Measurements from ENCODE around the gene NPAS1. TPM values are rescaled to one million over a fixed set of nuclear protein-coding genes. Genes with fewer than 3 reads are reported as not detected.

The NPAS1 gene
- total RNA-seq, 2 experiments from 2014 or later = 1.1 to 2.1 TPM

DNA sequence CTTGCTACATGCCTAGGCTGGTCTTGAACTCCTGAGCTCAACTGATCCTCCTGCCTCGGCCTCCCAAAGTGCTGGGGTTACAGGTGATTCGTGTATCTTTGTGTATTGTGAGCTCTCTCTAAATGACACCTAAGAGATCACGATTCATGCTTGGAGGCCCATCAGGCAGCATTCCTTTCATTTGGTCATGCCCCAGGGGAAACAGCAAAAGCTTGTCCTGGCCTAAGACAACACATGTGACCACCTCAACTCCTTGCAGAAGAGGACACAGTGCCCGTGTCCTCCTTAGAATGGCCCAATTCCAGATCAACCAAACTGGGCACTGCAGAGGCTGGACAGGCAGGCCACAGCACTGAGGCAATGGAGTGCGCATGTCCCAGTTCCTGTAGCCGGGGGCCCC lies 61.5 kb downstream of the NPAS1 start:
- Mint-ChIP-seq H3K36me3 (ENCODE audit: low read depth) (peaks cover 88% of the 10 kb centered on the region), H3K4me3 (no peak overlapping the region), H3K9me3 (no peaks in the 10 kb centered on the region), H3K4me1 (ENCODE audit: low read depth) (no peaks in the 10 kb centered on the region), H3K27me3 (no peaks in the 10 kb centered on the region), H3K27ac (no peak overlapping the region)
- Histone ChIP-seq H3K4me3 (ENCODE audit: low read length) (no peak overlapping the region), H3K9me3 (ENCODE audit: control insufficient read depth in 1 of 2, insufficient read depth in 1 of 2, low read length in 2 of 2) (no peaks in the 10 kb centered on the region), H3K36me3 (ENCODE audit: insufficient read depth, low read length) (peaks cover 72% of the 10 kb centered on the region), H3K27ac (ENCODE audit: low read depth in 1 of 2, low read length in 2 of 2) (no peak overlapping the region), H3K27me3 (ENCODE audit: control insufficient read depth in 1 of 2, insufficient read depth in 2 of 2, low read length in 2 of 2) (no peaks in the 10 kb centered on the region), H3K4me1 (ENCODE audit: insufficient read depth, low read length) (no peaks in the 10 kb centered on the region)
- intact Hi-C loops (cut with DNase I, micrococcal nuclease) = no loop called here
- ChIA-PET CTCF (interaction anchor here (1.0 kb wide), 1 partner anchor 45 kb away, joined by 3 read pairs; no protein-coding TSS in a partner anchor), POLR2A (interaction anchor here (1.2 to 1.5 kb wide), 2 partner anchors 29 to 33 kb away, joined by 3 to 8 read pairs; partner anchors contain the start of gene ZC3H4)
- TF ChIP-seq, protein P1, sequence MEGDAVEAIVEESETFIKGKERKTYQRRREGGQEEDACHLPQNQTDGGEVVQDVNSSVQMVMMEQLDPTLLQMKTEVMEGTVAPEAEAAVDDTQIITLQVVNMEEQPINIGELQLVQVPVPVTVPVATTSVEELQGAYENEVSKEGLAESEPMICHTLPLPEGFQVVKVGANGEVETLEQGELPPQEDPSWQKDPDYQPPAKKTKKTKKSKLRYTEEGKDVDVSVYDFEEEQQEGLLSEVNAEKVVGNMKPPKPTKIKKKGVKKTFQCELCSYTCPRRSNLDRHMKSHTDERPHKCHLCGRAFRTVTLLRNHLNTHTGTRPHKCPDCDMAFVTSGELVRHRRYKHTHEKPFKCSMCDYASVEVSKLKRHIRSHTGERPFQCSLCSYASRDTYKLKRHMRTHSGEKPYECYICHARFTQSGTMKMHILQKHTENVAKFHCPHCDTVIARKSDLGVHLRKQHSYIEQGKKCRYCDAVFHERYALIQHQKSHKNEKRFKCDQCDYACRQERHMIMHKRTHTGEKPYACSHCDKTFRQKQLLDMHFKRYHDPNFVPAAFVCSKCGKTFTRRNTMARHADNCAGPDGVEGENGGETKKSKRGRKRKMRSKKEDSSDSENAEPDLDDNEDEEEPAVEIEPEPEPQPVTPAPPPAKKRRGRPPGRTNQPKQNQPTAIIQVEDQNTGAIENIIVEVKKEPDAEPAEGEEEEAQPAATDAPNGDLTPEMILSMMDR (IDR thresholded peaks at IDR 0.05) = no peak
- ATAC-seq (ENCODE audit: poor library complexity) (no peak), DNase-seq (no peak)

- H3K36me3 Mint-ChIP-seq (ENCODE audit: low read depth) = peaks cover 91% of the 10 kb centered on the region
- H3K4me3 Mint-ChIP-seq = no peak overlapping the region
- H3K27ac Mint-ChIP-seq = no peak overlapping the region
- ChIA-PET POLR2A (no interaction called here), CTCF (interaction anchor here (1.4 kb wide), 1 partner anchor 162 kb away, joined by 4 read pairs; no protein-coding TSS in a partner anchor)
- no peaks in the 10 kb centered on the region for H3K9me3 Mint-ChIP-seq
- DNase-seq = no peak
- intact Hi-C loops (cut with DNase I, micrococcal nuclease) = no loop called here
- Histone ChIP-seq H3K4me3 (ENCODE audit: low read length) (no peak overlapping the region), H3K27me3 (ENCODE audit: control insufficient read depth in 1 of 2, insufficient read depth in 2 of 2, low read length in 2 of 2) (no peaks in the 10 kb centered on the region), H3K9me3 (ENCODE audit: control insufficient read depth in 1 of 2, insufficient read depth in 1 of 2, low read length in 2 of 2) (no peaks in the 10 kb centered on the region), H3K4me1 (ENCODE audit: insufficient read depth, low read length) (no peaks in the 10 kb centered on the region), H3K36me3 (ENCODE audit: insufficient read depth, low read length) (peaks cover 80% of the 10 kb centered on the region), H3K27ac (ENCODE audit: low read depth in 1 of 2, low read length in 2 of 2) (no peak overlapping the region)
- no peaks in the 10 kb centered on the region for H3K27me3 Mint-ChIP-seq
- TF ChIP-seq, protein P1 (IDR thresholded peaks at IDR 0.05) = no peak
- no peaks in the 10 kb centered on the region for H3K4me1 Mint-ChIP-seq (ENCODE audit: low read depth)
- ATAC-seq (ENCODE audit: poor library complexity) = no peak
Measured at GRCh38 chr19:47082493-47082892, 62.9 kb downstream of the NPAS1 start.

GRCh38 chr19:47084879-47085439 lies 65.3 kb downstream of the NPAS1 start:
- Histone ChIP-seq H3K27me3 (ENCODE audit: control insufficient read depth in 1 of 2, insufficient read depth in 2 of 2, low read length in 2 of 2) (no peaks in the 10 kb centered on the region), H3K36me3 (ENCODE audit: insufficient read depth, low read length) (peaks cover 93% of the 10 kb centered on the region), H3K27ac (ENCODE audit: low read depth in 1 of 2, low read length in 2 of 2) (no peak overlapping the region), H3K4me1 (ENCODE audit: insufficient read depth, low read length) (no peaks in the 10 kb centered on the region), H3K4me3 (ENCODE audit: low read length) (no peak overlapping the region), H3K9me3 (ENCODE audit: control insufficient read depth in 1 of 2, insufficient read depth in 1 of 2, low read length in 2 of 2) (no peaks in the 10 kb centered on the region)
- ATAC-seq (ENCODE audit: poor library complexity) = no peak
- Mint-ChIP-seq H3K4me3 (no peak overlapping the region), H3K27me3 (no peaks in the 10 kb centered on the region), H3K36me3 (ENCODE audit: low read depth) (peaks cover 86% of the 10 kb centered on the region), H3K27ac (no peak overlapping the region), H3K4me1 (ENCODE audit: low read depth) (no peaks in the 10 kb centered on the region), H3K9me3 (no peaks in the 10 kb centered on the region)
- intact Hi-C loops (cut with DNase I, micrococcal nuclease) = no loop called here
- POLR2A ChIA-PET = interaction anchor here (1.0 kb wide), 1 partner anchor 28 kb away, joined by 6 read pairs; the partner anchor contains the start of gene ZC3H4
- DNase-seq = no peak
- CTCF ChIA-PET = no interaction called here
- TF ChIP-seq, protein P1 (IDR thresholded peaks at IDR 0.05) = no peak

Measured in CD4-positive, alpha-beta T cell (primary cell).